ENCODE results near the gene ENO2. TPM values are rescaled to one million over a fixed set of nuclear protein-coding genes. Genes with fewer than 3 reads are reported as not detected.
A peak's percentile ranks its signal among the peaks of the same experiment; 100 is the strongest.

ENO2 gene
- total RNA-seq, 1 donor from 2014 or later, result 206 TPM

DNA sequence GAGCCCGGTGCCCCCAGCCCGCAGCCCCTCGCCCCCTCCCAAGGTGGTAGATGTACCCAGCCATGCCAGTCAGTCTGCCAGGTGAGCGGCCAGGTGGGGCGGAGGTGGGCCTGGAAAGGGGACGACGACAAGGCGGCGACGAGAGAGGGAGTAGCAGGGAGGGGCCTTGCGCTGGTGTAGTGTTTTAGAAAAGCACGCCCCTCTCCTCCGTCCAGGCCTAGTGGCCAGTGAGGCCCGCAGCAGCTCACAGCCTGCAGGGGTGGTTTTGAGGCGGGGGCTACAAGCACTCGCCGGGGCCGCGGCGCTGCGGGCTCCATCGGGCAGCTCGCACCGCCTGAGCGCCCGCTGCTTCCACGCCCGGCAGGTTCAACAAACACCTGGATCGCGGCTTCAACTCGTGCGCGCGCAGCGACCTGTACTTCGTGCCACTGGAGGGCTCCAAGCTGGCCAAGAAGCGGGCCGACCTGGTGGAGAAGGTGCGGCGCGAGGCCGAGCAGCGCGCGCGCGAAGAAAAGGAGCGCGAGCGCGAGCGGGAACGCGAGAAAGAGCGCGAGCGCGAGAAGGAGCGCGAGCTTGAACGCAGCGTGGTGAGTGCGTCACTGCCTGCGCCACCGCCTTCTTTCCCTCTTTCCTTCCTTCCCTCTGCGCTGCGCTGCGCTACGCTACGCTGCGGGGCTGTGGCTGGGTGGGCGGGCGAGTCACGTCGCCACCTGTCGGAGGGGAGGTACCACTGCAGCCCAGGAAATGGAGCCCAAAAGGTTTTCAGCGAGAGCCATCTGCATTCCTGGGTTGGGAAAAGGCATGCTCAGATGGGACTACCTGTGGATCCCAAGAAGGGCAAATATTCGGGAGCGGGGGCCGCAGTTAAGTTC is 23.3 kb downstream of the ENO2 start:
- Mint-ChIP-seq H3K4me1 (peaks cover 51% of the 10 kb centered on the region), H3K27ac (peak overlapping the region; percentile 99), H3K27me3 (no peaks in the 10 kb centered on the region), H3K9me3 (no peaks in the 10 kb centered on the region), H3K36me3 (ENCODE audit: low read depth) (peaks cover 59% of the 10 kb centered on the region), H3K4me3 (peak overlapping the region; percentile 94)
- DNase-seq, result peak; percentile 98
- intact Hi-C loops (cut with micrococcal nuclease), result loop anchor here (1.0 to 5.0 kb wide), 2 partner anchors 13 to 65 kb away; partner anchors contain the start of gene SPSB2

GRCh38 chr12:6938353-6939190 is 24.2 kb downstream of the ENO2 start:
- intact Hi-C loops (cut with micrococcal nuclease), result loop anchor here (1.0 to 5.0 kb wide), 2 partner anchors 14 to 66 kb away; partner anchors contain the start of gene SPSB2
- DNase-seq, result no peak
- H3K4me1 Mint-ChIP-seq, result peaks cover 52% of the 10 kb centered on the region

DNA sequence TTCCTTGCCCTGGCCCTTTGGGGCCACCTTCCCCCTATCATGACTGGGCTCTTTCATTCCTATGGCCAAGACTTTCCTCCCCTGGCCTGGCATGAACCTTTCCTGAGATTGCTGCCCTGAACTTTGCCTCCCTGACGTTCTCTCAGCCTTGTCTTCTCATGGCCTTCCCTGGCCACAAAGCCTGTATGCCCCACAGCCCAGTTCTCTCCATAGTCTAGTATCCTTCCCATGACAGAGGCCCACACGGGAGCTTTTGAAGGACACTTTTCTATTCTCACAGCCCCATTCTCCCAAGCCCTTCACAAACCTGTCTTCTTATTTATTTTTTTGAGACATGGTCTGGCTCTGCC is 24.8 kb downstream of the ENO2 start:
- no peak for DNase-seq
- peak overlapping the region; percentile 85 for H3K27ac Mint-ChIP-seq
- H3K4me3 Mint-ChIP-seq, result peak overlapping the region; percentile 56
- peaks cover 57% of the 10 kb centered on the region for H3K36me3 Mint-ChIP-seq (ENCODE audit: low read depth)
- H3K4me1 Mint-ChIP-seq, result peaks cover 48% of the 10 kb centered on the region
- intact Hi-C loops (cut with micrococcal nuclease), result loop anchor here (5.0 kb wide), 1 partner anchor 67 kb away; the partner anchor contains the start of gene SPSB2
- H3K9me3 Mint-ChIP-seq, result no peaks in the 10 kb centered on the region
- H3K27me3 Mint-ChIP-seq, result no peaks in the 10 kb centered on the region

More at GRCh38 chr12:6938353-6939190, 24.2 kb downstream of the ENO2 start:
- Mint-ChIP-seq H3K36me3 (ENCODE audit: low read depth) (peaks cover 58% of the 10 kb centered on the region), H3K27ac (peak overlapping the region; percentile 99), H3K27me3 (no peaks in the 10 kb centered on the region), H3K4me3 (peak overlapping the region; percentile 94), H3K9me3 (no peaks in the 10 kb centered on the region)

GRCh38 chr12:6941267-6941666 is 26.9 kb downstream of the ENO2 start:
- peaks cover 49% of the 10 kb centered on the region for H3K4me1 Mint-ChIP-seq
- intact Hi-C loops (cut with micrococcal nuclease), result no loop called here
- no peaks in the 10 kb centered on the region for H3K9me3 Mint-ChIP-seq
- H3K36me3 Mint-ChIP-seq (ENCODE audit: low read depth), result peaks cover 52% of the 10 kb centered on the region
- no peak overlapping the region for H3K4me3 Mint-ChIP-seq
- H3K27me3 Mint-ChIP-seq, result no peaks in the 10 kb centered on the region
- H3K27ac Mint-ChIP-seq, result peak overlapping the region; percentile 75
- no peak for DNase-seq

GRCh38 chr12:6941782-6942181 is 27.4 kb downstream of the ENO2 start:
- Mint-ChIP-seq H3K27me3 (no peaks in the 10 kb centered on the region), H3K27ac (no peak overlapping the region), H3K4me3 (no peak overlapping the region), H3K4me1 (peaks cover 47% of the 10 kb centered on the region), H3K36me3 (ENCODE audit: low read depth) (peaks cover 49% of the 10 kb centered on the region), H3K9me3 (no peaks in the 10 kb centered on the region)
- intact Hi-C loops (cut with micrococcal nuclease), result no loop called here
- DNase-seq, result no peak

GRCh38 chr12:6942331-6942665 is 27.9 kb downstream of the ENO2 start:
- H3K36me3 Mint-ChIP-seq (ENCODE audit: low read depth), result peaks cover 48% of the 10 kb centered on the region
- H3K27ac Mint-ChIP-seq, result peak overlapping the region; percentile 98
- peaks cover 49% of the 10 kb centered on the region for H3K4me1 Mint-ChIP-seq
- peak overlapping the region; percentile 93 for H3K4me3 Mint-ChIP-seq
- no peak for DNase-seq
- intact Hi-C loops (cut with micrococcal nuclease), result no loop called here
- H3K27me3 Mint-ChIP-seq, result no peaks in the 10 kb centered on the region
- H3K9me3 Mint-ChIP-seq, result no peaks in the 10 kb centered on the region

GRCh38 chr12:6943389-6943721 is 29.0 kb downstream of the ENO2 start:
- DNase-seq, result peak; percentile 94
- Mint-ChIP-seq H3K27me3 (no peaks in the 10 kb centered on the region), H3K4me3 (peak overlapping the region; percentile 93), H3K9me3 (no peaks in the 10 kb centered on the region), H3K27ac (peak overlapping the region; percentile 98), H3K4me1 (peaks cover 56% of the 10 kb centered on the region), H3K36me3 (ENCODE audit: low read depth) (peaks cover 44% of the 10 kb centered on the region)
- intact Hi-C loops (cut with micrococcal nuclease), result no loop called here

DNA sequence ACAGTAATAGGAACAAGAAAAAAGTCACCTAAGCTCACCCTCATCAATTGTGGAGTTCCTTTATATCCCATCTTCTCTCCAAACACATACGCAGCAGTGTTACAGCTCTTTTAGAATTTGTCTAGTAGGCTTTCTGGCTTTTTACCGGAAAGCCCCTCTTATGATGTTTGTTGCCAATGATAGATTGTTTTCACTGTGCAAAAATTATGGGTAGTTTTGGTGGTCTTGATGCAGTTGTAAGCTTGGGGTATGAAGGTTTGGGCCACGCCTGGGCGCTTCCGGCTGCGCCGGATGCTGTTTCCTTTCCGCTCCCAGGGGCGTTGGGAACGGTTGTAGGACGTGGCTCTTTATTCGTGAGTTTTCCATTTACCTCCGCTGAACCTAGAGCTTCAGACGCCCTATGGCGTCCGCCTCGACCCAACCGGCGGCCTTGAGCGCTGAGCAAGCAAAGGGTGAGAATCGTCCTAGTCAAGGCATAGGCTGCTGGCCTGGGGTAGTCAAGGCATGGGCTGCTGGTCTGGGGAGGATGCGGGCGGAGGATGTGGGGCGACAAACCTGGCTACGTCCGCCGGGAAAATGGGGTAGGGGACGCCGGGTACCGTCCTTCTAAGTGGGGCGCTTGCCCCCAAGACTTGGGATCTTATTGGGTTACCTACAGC is 29.5 kb downstream of the ENO2 start, which contains the start of the genes C12orf57 and RNU7-1:
Gene C12orf57, plus strand, starts transcription at position 301 of the 659 bp plus-strand sequence. Its CDS starts 100 bp downstream, at position 401.
Gene RNU7-1, plus strand, starts transcription at position 95 of the 659 bp plus-strand sequence.
- Mint-ChIP-seq H3K27ac (peak within 1 kb of the TSS; percentile 98), H3K27me3 (no peaks in the 10 kb centered on the region), H3K4me3 (peak within 1 kb of the TSS; percentile 93), H3K36me3 (ENCODE audit: low read depth) (peaks cover 44% of the 10 kb centered on the region), H3K4me1 (peaks cover 58% of the 10 kb centered on the region), H3K9me3 (no peaks in the 10 kb centered on the region)
- peak; percentile 93 for DNase-seq
- intact Hi-C loops (cut with micrococcal nuclease), result loop anchor here (1.0 to 2.0 kb wide), 9 partner anchors 9 to 165 kb away; partner anchors contain the start of genes C1R, C1RL, EMG1 and ENO2

GRCh38 chr12:6944381-6945186 is 30.2 kb downstream of the ENO2 start:
- no peaks in the 10 kb centered on the region for H3K27me3 Mint-ChIP-seq
- H3K4me1 Mint-ChIP-seq, result peaks cover 62% of the 10 kb centered on the region
- peaks cover 43% of the 10 kb centered on the region for H3K36me3 Mint-ChIP-seq (ENCODE audit: low read depth)
- H3K9me3 Mint-ChIP-seq, result no peaks in the 10 kb centered on the region
- intact Hi-C loops (cut with micrococcal nuclease), result loop anchor here (1.0 to 2.0 kb wide), 9 partner anchors 9 to 165 kb away; partner anchors contain the start of genes C1R, C1RL, EMG1 and ENO2
- peak; percentile 96 for DNase-seq
- peak overlapping the region; percentile 98 for H3K27ac Mint-ChIP-seq
- H3K4me3 Mint-ChIP-seq, result peak overlapping the region; percentile 93

GRCh38 chr12:6945613-6946012 is 31.2 kb downstream of the ENO2 start:
- H3K9me3 Mint-ChIP-seq, result no peaks in the 10 kb centered on the region
- peak overlapping the region; percentile 93 for H3K4me3 Mint-ChIP-seq
- DNase-seq, result no peak
- H3K27me3 Mint-ChIP-seq, result no peaks in the 10 kb centered on the region
- intact Hi-C loops (cut with micrococcal nuclease), result loop anchor here (2.0 kb wide), 1 partner anchor 55 kb away; no protein-coding TSS in a partner anchor
- peak overlapping the region; percentile 98 for H3K27ac Mint-ChIP-seq
- peaks cover 71% of the 10 kb centered on the region for H3K4me1 Mint-ChIP-seq
- H3K36me3 Mint-ChIP-seq (ENCODE audit: low read depth), result peaks cover 38% of the 10 kb centered on the region

GRCh38 chr12:6946033-6946919 is 31.9 kb downstream of the ENO2 start:
- Mint-ChIP-seq H3K36me3 (ENCODE audit: low read depth) (peaks cover 35% of the 10 kb centered on the region), H3K4me1 (peaks cover 73% of the 10 kb centered on the region)
- intact Hi-C loops (cut with micrococcal nuclease), result no loop called here

GRCh38 chr12:6946920-6947374 is 32.6 kb downstream of the ENO2 start:
- Mint-ChIP-seq H3K4me3 (peak overlapping the region; percentile 93), H3K9me3 (no peaks in the 10 kb centered on the region), H3K27ac (peak overlapping the region; percentile 98), H3K36me3 (ENCODE audit: low read depth) (peaks cover 34% of the 10 kb centered on the region), H3K27me3 (no peaks in the 10 kb centered on the region), H3K4me1 (peaks cover 75% of the 10 kb centered on the region)
- intact Hi-C loops (cut with micrococcal nuclease), result no loop called here
- no peak for DNase-seq

More at GRCh38 chr12:6946033-6946919, 31.9 kb downstream of the ENO2 start:
- H3K9me3 Mint-ChIP-seq, result no peaks in the 10 kb centered on the region
- DNase-seq, result peak; percentile 93
- H3K4me3 Mint-ChIP-seq, result peak overlapping the region; percentile 93
- H3K27me3 Mint-ChIP-seq, result no peaks in the 10 kb centered on the region
- peak overlapping the region; percentile 98 for H3K27ac Mint-ChIP-seq

All from activated CD4-positive, alpha-beta T cell treated with anti-CD3 and anti-CD28 coated beads, Interleukin-2, amount 10 ng/mL, durations not matched to agents 24 days and 14 days (primary cell).